OCI-LY3 (cell line): ENCODE data around the gene DUSP9.

ENCODE experiments used
- H2AFZ ChIP-seq: fragments of 200-600, 300-600 bp; shearing (Covaris generic); 2 replicates; pipeline ENCODE4 v1.6.0; 2014; ENCODE audit warnings: antibody characterized with exemption, low read depth, low read length
- H3K27ac ChIP-seq: fragments of 200-600, 300-600 bp; sonication (generic); 2 replicates; pipeline ENCODE4 v1.5.1; 2014; ENCODE audit warnings: mild to moderate bottlenecking, low read length, moderate library complexity, mixed read lengths
- H3K27me3 ChIP-seq: fragments of 200-600, 300-600 bp; sonication (generic); 2 replicates; pipeline ENCODE4 v1.6.1; 2014; ENCODE audit warnings: low read depth, low read length, mixed read lengths
- H3K36me3 ChIP-seq: fragments of 200-600, 300-600 bp; sonication (generic); replicated peaks from 2 replicates; pipeline ENCODE3; 2014; ENCODE audit warnings: low read depth, low read length, mixed read lengths
- H3K4me1 ChIP-seq: fragments of 300-600, 200-600 bp; sonication (generic); 2 replicates; pipeline ENCODE4 v1.6.1; 2014; ENCODE audit warnings: low read length, mixed read lengths
- H3K4me2 ChIP-seq: fragments of 200-600, 300-600 bp; sonication (generic); 2 replicates; pipeline ENCODE4 v1.6.1; 2014; ENCODE audit warnings: low read length, mixed read lengths
- H3K4me3 ChIP-seq: fragments of 300-600, 200-600 bp; sonication (generic); 2 replicates; pipeline ENCODE4 v1.5.1; 2014; ENCODE audit warnings: antibody characterized with exemption, mild to moderate bottlenecking, low read length, moderate library complexity
- H3K79me2 ChIP-seq: fragments of 300-600, 200-600 bp; shearing (Covaris generic); 2 replicates; pipeline ENCODE4 v1.6.1; 2014; ENCODE audit warnings: mild to moderate bottlenecking, low read length, mixed read lengths
- H3K9ac ChIP-seq: fragments of 300-600, 200-600 bp; shearing (Covaris generic); 2 replicates; pipeline ENCODE4 v1.6.0; 2014; ENCODE audit warnings: mild to moderate bottlenecking, low read length, moderate library complexity
- H3K9me3 ChIP-seq: fragments of 200-600, 300-600 bp; shearing (Covaris generic); 2 replicates; pipeline ENCODE4 v1.6.1; 2014; ENCODE audit warnings: low read length, mixed read lengths; ENCODE audit not compliant: insufficient read depth
- H4K20me1 ChIP-seq: fragments of 200-600, 300-600 bp; sonication (generic); 2 replicates; pipeline ENCODE4 v1.6.1; 2016; ENCODE audit warnings: low read length, mixed read lengths; ENCODE audit not compliant: insufficient read depth
- CTCF ChIP-seq: fragments of 200-600, 300-600 bp; sonication (generic); IDR thresholded peaks from 2 replicates; pipeline ENCODE4 v1.5.1; 2014; ENCODE audit warnings: antibody characterized with exemption, low read length, low read depth
- EZH2phosphoT487 ChIP-seq: fragments of 200-600 bp; shearing (Covaris generic); IDR thresholded peaks from 2 replicates; pipeline ENCODE4 v1.6.1; 2018; ENCODE audit warnings: antibody characterized with exemption, mixed run types, low read depth

DUSP9 gene

GRCh38 chrX:153642051-153642654 lies 4.8 kb upstream of the DUSP9 start:
- H3K4me2 ChIP-seq, result peak overlapping the region; percentile 54
- no peaks in the 10 kb centered on the region for H3K36me3 ChIP-seq
- no peaks in the 10 kb centered on the region for H4K20me1 ChIP-seq
- peak overlapping the region; percentile 44; the same call in 1 of the 2 replicates for H3K4me3 ChIP-seq
- H3K9me3 ChIP-seq, result no peaks in the 10 kb centered on the region
- no peak for TF ChIP-seq EZH2phosphoT487
- peaks cover 13% of the 10 kb centered on the region; the same call in 1 of the 2 replicates for H3K4me1 ChIP-seq
- no peak overlapping the region for H3K9ac ChIP-seq
- no peaks in the 10 kb centered on the region for H3K79me2 ChIP-seq
- H2AFZ ChIP-seq, result no peak overlapping the region
- H3K27ac ChIP-seq, result no peak overlapping the region
- H3K27me3 ChIP-seq, result peaks cover 4% of the 10 kb centered on the region; the same call in 1 of the 2 replicates

- H3K9me3 ChIP-seq, result no peaks in the 10 kb centered on the region
- H2AFZ ChIP-seq, result no peak overlapping the region
- no peak overlapping the region for H3K27ac ChIP-seq
- peaks cover 13% of the 10 kb centered on the region; the same call in 1 of the 2 replicates for H3K4me1 ChIP-seq
- H3K4me2 ChIP-seq, result peak overlapping the region; percentile 9; the same call in 1 of the 2 replicates
- TF ChIP-seq EZH2phosphoT487 (no peak), CTCF (no peak)
- H4K20me1 ChIP-seq, result no peaks in the 10 kb centered on the region
- no peaks in the 10 kb centered on the region for H3K79me2 ChIP-seq
- peak overlapping the region; percentile 31; the same call in 1 of the 2 replicates for H3K4me3 ChIP-seq
- H3K9ac ChIP-seq, result no peak overlapping the region
- peaks cover 4% of the 10 kb centered on the region; the same call in 1 of the 2 replicates for H3K27me3 ChIP-seq
- no peaks in the 10 kb centered on the region for H3K36me3 ChIP-seq
Observed at GRCh38 chrX:153642655-153643430, 4.2 kb upstream of the DUSP9 start.

- Histone ChIP-seq H3K27ac (no peak overlapping the region), H3K9ac (no peak overlapping the region), H3K4me3 (no peak overlapping the region), H3K79me2 (no peaks in the 10 kb centered on the region), H3K36me3 (no peaks in the 10 kb centered on the region), H3K9me3 (no peaks in the 10 kb centered on the region), H4K20me1 (no peaks in the 10 kb centered on the region), H2AFZ (no peak overlapping the region), H3K4me1 (peaks cover 13% of the 10 kb centered on the region; the same call in 1 of the 2 replicates), H3K27me3 (peaks cover 4% of the 10 kb centered on the region; the same call in 1 of the 2 replicates), H3K4me2 (no peak overlapping the region)
- TF ChIP-seq CTCF, result no peak
- no peak for TF ChIP-seq EZH2phosphoT487
Observed at GRCh38 chrX:153643431-153644351, 3.3 kb upstream of the DUSP9 start.

- H3K4me1 ChIP-seq, result peaks cover 13% of the 10 kb centered on the region; the same call in 1 of the 2 replicates
- no peak overlapping the region for H3K4me3 ChIP-seq
- no peaks in the 10 kb centered on the region for H3K9me3 ChIP-seq
- H3K27ac ChIP-seq, result no peak overlapping the region
- H3K79me2 ChIP-seq, result no peaks in the 10 kb centered on the region
- H3K9ac ChIP-seq, result no peak overlapping the region
- no peak overlapping the region for H3K4me2 ChIP-seq
- no peaks in the 10 kb centered on the region for H4K20me1 ChIP-seq
- H2AFZ ChIP-seq, result no peak overlapping the region
- no peak for TF ChIP-seq EZH2phosphoT487
- TF ChIP-seq CTCF, result no peak
- peaks cover 4% of the 10 kb centered on the region; the same call in 1 of the 2 replicates for H3K27me3 ChIP-seq
- H3K36me3 ChIP-seq, result no peaks in the 10 kb centered on the region
Observed at GRCh38 chrX:153644356-153645125, 2.5 kb upstream of the DUSP9 start.
